ENCODE measurements around the gene SNRNP70. TPM values are rescaled to one million over a fixed set of nuclear protein-coding genes. Genes with fewer than 3 reads are reported as not detected.

SNRNP70 gene
- total and polyA plus RNA-seq, 2 of the 13 experiments (the other 11 are each of a cell fraction or from before 2014, with no cell fraction given): 150 to 210 TPM

DNA sequence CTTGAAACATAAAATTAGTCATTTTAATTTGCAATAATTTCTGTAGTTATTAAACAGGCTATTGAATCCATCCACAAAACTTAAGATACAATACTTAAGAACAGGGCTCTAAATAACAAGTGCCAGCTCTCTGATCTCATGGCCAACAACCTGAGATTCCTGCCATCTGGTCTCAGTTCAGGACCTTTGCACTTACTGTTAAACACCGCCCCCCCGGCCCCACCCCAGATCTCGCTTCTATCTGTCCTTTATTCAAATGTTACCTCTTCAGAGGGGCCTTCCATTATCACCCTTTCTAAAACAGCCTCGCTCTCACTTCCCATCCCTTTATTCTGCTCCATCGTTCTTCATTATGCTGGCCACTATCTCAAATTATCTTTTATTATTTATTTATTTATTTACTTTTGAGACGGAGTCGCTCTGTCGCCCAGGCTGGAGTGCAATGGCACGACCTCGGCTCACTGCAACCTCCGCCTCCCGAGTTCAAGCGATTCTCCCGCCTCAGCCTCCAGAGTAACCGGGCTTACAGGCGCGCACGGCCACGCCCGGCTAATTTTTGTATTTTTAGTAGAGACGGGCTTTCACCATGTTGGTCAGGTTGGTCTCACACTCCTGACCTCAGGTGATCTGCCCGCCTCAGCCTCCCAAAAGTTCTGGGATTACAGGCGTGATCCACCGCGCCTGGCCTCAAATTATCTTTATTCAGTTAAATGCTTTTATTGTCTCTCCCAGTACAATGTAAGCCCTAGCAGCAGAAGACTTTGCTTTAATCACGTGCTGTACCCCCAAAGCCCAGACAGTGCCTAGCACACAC, 838 bp upstream of the SNRNP70 start (continued):
- TF ChIP-seq ZNF343 (CRISPR knock-in tag; IDR thresholded peaks at IDR 0.05): no peak

DNA sequence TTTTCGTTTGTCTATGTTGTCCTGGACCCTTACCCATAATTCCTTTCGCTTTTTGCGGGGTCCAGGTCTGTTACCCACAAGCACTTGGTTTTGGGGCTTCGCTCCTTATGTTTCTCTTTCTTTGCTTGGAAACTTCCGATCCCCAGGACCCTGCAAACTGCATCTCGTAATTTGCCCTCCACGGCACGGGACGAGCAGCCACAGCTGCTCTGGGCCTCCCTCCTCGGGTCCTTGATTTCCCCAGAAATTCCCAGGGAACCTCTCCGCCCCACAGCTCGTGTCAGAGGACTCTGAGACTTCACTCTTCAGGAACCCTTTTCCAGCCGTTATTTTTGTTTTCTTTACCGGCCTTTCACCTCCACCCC, 599 bp downstream of the SNRNP70 start:
- DNase-seq (ENCODE audit: low spot score) (no peak), FAIRE-seq (no peak), ATAC-seq (no peak; the same call in 2 of the 3 replicates)
- in situ Hi-C loops (cut with HindIII; ENCODE audit: extremely low pct_ligation_motif_present, low pct_unique_long_range_greater_than_20kb) (no loop called here), intact Hi-C loops (cut with micrococcal nuclease; ENCODE audit: unreplicated experiment) (no loop called here)
- Histone ChIP-seq H3K27me3 (ENCODE audit: control insufficient read depth in 1 of 2, insufficient read depth in 2 of 2, low read length in 2 of 2) (no peaks in the 10 kb centered on the region; a peak in 1 of 5 replicates), H3K27ac (ENCODE audit: extremely low read length, insufficient read depth, low read length) (peak overlapping the region; percentile 94), H2AFZ (ENCODE audit: low read length) (no peak overlapping the region), H3K79me2 (ENCODE audit: insufficient read depth, low read length) (peaks cover 47% of the 10 kb centered on the region), H3K9me3 (ENCODE audit: low read length) (no peaks in the 10 kb centered on the region; the same call in 1 of the 2 replicates), H3K4me2 (ENCODE audit: low read depth, low read length) (peak overlapping the region; percentile 99), H3K36me3 (replicated peaks in 1 of 2; ENCODE audit: control insufficient read depth in 1 of 2, insufficient read depth in 2 of 2, low read length in 2 of 2) (peaks cover 18 to 27% of the 10 kb centered on the region in 2 experiments), H4K20me1 (ENCODE audit: insufficient read depth, low read length) (peaks cover 38% of the 10 kb centered on the region), H3K4me1 (ENCODE audit: insufficient read depth, low read length) (peaks cover 45% of the 10 kb centered on the region), H3K4me3 (replicated peaks in 1 of 3; ENCODE audit: insufficient read depth in 1 of 3, low read depth in 2 of 3, low read length in 3 of 3) (peak overlapping the region; percentile 91 to 97 (median 93)), H3K9ac (ENCODE audit: insufficient read depth, low read depth, low read length) (peak overlapping the region; percentile 99)
- 0 out of 2 replicates have a peak, but pooled peaks have one; percentile 35 for TF ChIP-seq REL (CRISPR knock-in tag; conservative IDR thresholded peaks at IDR 0.05)
- 0 out of 2 replicates have a peak, but pooled peaks have one; percentile 8 for TF ChIP-seq SIN3A (IDR thresholded peaks at IDR 0.05; ENCODE audit: borderline replicate concordance, low read depth, low read length)
- TF ChIP-seq, protein P1, sequence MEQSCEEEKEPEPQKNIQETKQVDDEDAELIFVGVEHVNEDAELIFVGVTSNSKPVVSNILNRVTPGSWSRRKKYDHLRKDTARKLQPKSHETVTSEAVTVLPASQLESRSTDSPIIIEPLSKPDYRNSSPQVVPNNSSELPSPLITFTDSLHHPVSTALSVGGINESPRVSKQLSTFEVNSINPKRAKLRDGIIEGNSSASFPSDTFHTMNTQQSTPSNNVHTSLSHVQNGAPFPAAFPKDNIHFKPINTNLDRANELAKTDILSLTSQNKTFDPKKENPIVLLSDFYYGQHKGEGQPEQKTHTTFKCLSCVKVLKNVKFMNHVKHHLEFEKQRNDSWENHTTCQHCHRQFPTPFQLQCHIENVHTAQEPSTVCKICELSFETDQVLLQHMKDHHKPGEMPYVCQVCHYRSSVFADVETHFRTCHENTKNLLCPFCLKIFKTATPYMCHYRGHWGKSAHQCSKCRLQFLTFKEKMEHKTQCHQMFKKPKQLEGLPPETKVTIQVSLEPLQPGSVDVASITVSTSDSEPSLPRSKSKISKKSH (CRISPR knock-in tag; IDR thresholded peaks at IDR 0.05; ENCODE audit: borderline replicate concordance): no peak
- TF ChIP-seq, protein P2, sequence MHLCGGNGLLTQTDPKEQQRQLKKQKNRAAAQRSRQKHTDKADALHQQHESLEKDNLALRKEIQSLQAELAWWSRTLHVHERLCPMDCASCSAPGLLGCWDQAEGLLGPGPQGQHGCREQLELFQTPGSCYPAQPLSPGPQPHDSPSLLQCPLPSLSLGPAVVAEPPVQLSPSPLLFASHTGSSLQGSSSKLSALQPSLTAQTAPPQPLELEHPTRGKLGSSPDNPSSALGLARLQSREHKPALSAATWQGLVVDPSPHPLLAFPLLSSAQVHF (CRISPR knock-in tag; IDR thresholded peaks at IDR 0.05): 0 out of 2 replicates have a peak, but pooled peaks have one; percentile 5
- TF ChIP-seq EP300 (IDR thresholded peaks at IDR 0.05; ENCODE audit: low read depth in 2 of 2, low read length in 2 of 2): no peak
- TF ChIP-seq EP300 (CRISPR knock-in tag; IDR thresholded peaks at IDR 0.05; ENCODE audit: borderline replicate concordance): 0 out of 2 replicates have a peak, but pooled peaks have one; percentile 3
- no peak for TF ChIP-seq LCORL (IDR thresholded peaks at IDR 0.05)
- TF ChIP-seq LCORL (CRISPR knock-in tag; IDR thresholded peaks at IDR 0.05): 0 out of 2 replicates have a peak, but pooled peaks have one; percentile 7
- CTCF ChIA-PET (ENCODE audit: low intra/inter-chr PET ratio, low total read pairs): no interaction called here
- WGBS (ENCODE audit: low lambda C conversion rate): under 1% methylated on average over 14 of the region's 14 CpGs
- POLR2A ChIA-PET: interaction anchor here (1.1 kb wide), 1 partner anchor 28 kb away, joined by 4 read pairs; no protein-coding TSS in a partner anchor
- no TSS peak for BruUV-seq (replicated peaks)
